ENCODE results near the gene MYL1.

MYL1 gene

GRCh38 chr2:210299866-210300373 lies 15.1 kb downstream of the MYL1 start:
- H3K4me3 ChIP-seq (ENCODE audit: low read length), result no peak overlapping the region
- TF ChIP-seq ZNF274 (IDR thresholded peaks at IDR 0.05; ENCODE audit: low read depth, low read length), result no peak

DNA sequence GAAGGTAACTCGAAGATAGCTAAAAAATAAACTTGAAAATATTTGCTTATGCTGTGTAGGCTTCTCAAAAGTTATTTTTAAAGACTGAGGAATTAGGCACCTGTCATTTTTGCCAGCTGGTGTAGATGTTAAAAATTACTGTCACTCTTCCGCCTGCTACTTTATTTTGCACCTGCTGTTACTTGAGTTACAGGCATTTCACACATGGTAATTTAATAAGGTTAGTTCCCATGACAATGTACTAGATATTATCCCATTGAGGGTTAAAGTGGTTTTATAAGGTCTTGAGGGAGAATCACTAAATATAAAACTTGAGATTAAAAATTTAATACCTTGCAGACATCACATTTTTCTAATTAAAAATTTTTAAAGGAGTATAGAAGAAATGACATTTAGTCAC lies 26.6 kb downstream of the MYL1 start:
- TF ChIP-seq ZNF274 (IDR thresholded peaks at IDR 0.05; ENCODE audit: low read depth, low read length), result no peak
- no peak overlapping the region for H3K4me3 ChIP-seq (ENCODE audit: low read length)

- TF ChIP-seq ZNF274 (IDR thresholded peaks at IDR 0.05; ENCODE audit: low read depth, low read length), result no peak
- H3K4me3 ChIP-seq (ENCODE audit: low read length), result no peak overlapping the region
Observed at GRCh38 chr2:210287301-210287700, 27.7 kb downstream of the MYL1 start.

DNA sequence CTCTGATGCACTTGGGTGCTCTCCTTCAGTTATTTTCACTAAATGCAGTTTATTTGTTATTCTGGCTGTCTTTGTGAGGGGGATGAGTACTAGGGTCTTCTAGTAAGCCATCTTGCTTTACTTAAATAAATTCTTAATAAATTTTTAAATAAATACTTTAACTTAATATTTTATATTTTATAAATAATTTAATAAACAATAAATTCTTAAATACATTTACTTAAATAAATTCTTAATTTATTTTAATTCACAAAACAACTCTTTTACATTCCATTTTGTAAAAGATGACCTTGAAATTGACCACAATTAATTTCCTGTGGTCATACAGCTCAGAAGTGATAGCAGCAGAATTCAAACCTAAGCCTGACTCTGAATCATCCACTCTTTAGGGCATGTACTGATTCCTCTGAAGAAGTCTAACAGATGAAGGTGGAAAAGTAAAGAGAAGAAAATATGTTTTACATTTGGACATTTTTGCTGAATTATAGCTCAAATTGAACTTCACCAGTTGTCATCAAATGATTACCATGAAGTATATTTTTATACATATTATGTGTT lies 28.8 kb downstream of the MYL1 start:
- TF ChIP-seq ZNF274 (IDR thresholded peaks at IDR 0.05; ENCODE audit: low read depth, low read length), result no peak
- H3K4me3 ChIP-seq (ENCODE audit: low read length), result no peak overlapping the region

- no peak for TF ChIP-seq ZNF274 (IDR thresholded peaks at IDR 0.05; ENCODE audit: low read depth, low read length)
- no peak overlapping the region for H3K4me3 ChIP-seq (ENCODE audit: low read length)
Observed at GRCh38 chr2:210277133-210277532, 37.8 kb downstream of the MYL1 start.

DNA sequence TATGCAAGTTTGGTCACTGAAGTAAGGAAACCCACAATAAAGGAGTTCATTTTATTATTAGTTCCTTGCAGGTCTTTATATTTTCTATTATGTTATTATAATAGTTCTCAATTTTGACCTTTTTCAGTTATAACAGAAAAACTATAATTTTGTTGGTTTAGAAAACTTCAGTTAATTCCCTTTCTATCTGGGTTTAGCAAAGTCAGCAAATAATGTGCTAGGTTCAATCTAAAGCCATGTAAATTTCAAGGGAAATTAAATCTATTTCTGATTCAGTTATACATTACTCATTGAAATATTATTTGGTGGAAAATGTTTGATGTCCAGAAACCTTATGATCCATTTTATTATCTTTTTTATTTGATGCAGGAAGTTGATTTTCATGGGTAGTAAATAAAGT lies 43.7 kb downstream of the MYL1 start:
- no peak for TF ChIP-seq ZNF274 (IDR thresholded peaks at IDR 0.05; ENCODE audit: low read depth, low read length)
- H3K4me3 ChIP-seq (ENCODE audit: low read length), result no peak overlapping the region

- TF ChIP-seq ZNF274 (IDR thresholded peaks at IDR 0.05; ENCODE audit: low read depth, low read length), result no peak
- H3K4me3 ChIP-seq (ENCODE audit: low read length), result no peak overlapping the region
Observed at GRCh38 chr2:210269148-210269547, 45.8 kb downstream of the MYL1 start.

- H3K4me3 ChIP-seq (ENCODE audit: low read length), result no peak overlapping the region
- TF ChIP-seq ZNF274 (IDR thresholded peaks at IDR 0.05; ENCODE audit: low read depth, low read length), result no peak
Observed at GRCh38 chr2:210268281-210268680, 46.7 kb downstream of the MYL1 start.

DNA sequence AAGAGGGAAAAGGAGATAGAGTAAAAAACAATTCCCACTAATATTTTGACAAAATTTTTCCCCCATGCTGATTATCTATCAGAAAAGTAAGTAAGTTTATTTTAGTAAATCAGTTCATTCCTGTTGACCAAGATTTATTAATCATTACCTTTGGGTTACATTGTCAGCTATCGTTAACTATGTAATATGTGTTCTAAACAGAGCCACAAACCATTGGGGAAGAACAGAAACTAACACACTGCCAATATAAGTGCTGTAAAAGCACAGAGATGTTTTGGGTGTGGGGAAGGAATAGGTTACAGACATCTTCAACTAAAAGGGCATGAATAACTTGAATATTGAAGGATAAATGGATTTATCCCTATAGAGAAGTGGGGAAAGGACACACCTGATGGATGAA lies 47.3 kb downstream of the MYL1 start:
- TF ChIP-seq ZNF274 (IDR thresholded peaks at IDR 0.05; ENCODE audit: low read depth, low read length), result no peak
- H3K4me3 ChIP-seq (ENCODE audit: low read length), result no peak overlapping the region

GRCh38 chr2:210264282-210264681 lies 50.7 kb downstream of the MYL1 start:
- no peak for TF ChIP-seq ZNF274 (IDR thresholded peaks at IDR 0.05; ENCODE audit: low read depth, low read length)
- no peak overlapping the region for H3K4me3 ChIP-seq (ENCODE audit: low read length)

GRCh38 chr2:210263841-210264240 lies 51.1 kb downstream of the MYL1 start:
- no peak for TF ChIP-seq ZNF274 (IDR thresholded peaks at IDR 0.05; ENCODE audit: low read depth, low read length)
- H3K4me3 ChIP-seq (ENCODE audit: low read length), result no peak overlapping the region

DNA sequence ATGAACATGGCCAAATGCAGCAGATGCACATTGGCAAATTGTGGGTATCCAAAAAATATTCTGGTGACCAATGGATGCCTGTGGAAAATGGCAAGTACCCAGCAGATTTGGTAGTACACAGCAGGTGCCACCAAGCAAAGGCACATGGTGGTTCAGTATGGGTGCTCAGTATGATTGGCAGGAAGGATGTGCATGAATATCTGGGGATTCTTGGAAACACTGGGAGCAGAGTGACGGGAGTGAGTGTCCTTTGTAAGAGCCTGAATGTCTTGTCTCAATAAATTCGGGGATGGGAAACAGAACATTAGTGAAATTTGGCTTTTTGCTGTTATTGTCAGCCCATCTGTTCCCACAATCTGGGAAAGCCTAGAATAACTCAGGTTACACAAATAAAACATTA lies 52.9 kb downstream of the MYL1 start:
- no peak for TF ChIP-seq ZNF274 (IDR thresholded peaks at IDR 0.05; ENCODE audit: low read depth, low read length)
- no peak overlapping the region for H3K4me3 ChIP-seq (ENCODE audit: low read length)

GRCh38 chr2:210259687-210260086 lies 55.3 kb downstream of the MYL1 start:
- TF ChIP-seq ZNF274 (IDR thresholded peaks at IDR 0.05; ENCODE audit: low read depth, low read length), result no peak
- no peak overlapping the region for H3K4me3 ChIP-seq (ENCODE audit: low read length)

- no peak for TF ChIP-seq ZNF274 (IDR thresholded peaks at IDR 0.05; ENCODE audit: low read depth, low read length)
- H3K4me3 ChIP-seq (ENCODE audit: low read length), result no peak overlapping the region
Observed at GRCh38 chr2:210252699-210253606, 62.0 kb downstream of the MYL1 start.

GRCh38 chr2:210250622-210251021 lies 64.4 kb downstream of the MYL1 start:
- H3K4me3 ChIP-seq (ENCODE audit: low read length), result no peak overlapping the region
- TF ChIP-seq ZNF274 (IDR thresholded peaks at IDR 0.05; ENCODE audit: low read depth, low read length), result no peak
